Measurements from ENCODE around the gene SRMS.

Gene SRMS

GRCh38 chr20:63536997-63537524 lies 10.5 kb downstream of the SRMS start, which contains the start of gene PTK6:
PTK6 (minus strand) TSS chr20:63537376; CDS start chr20:63537314, 62 bp downstream.
- DNase-seq: no peak

- no peak for DNase-seq
These were observed 11.1 kb downstream of the SRMS start for GRCh38 chr20:63536241-63536977.

- DNase-seq: no peak
These were observed 12.5 kb downstream of the SRMS start for GRCh38 chr20:63534831-63535651.

GRCh38 chr20:63534427-63534830 lies 13.1 kb downstream of the SRMS start:
- no peak for DNase-seq

- no peak for DNase-seq
These were observed 13.6 kb downstream of the SRMS start for GRCh38 chr20:63533871-63534393.

GRCh38 chr20:63533388-63533787 lies 14.2 kb downstream of the SRMS start:
- DNase-seq: no peak

- DNase-seq: no peak
These were observed 15.0 kb downstream of the SRMS start for GRCh38 chr20:63532449-63532971.

- no peak for DNase-seq
These were observed 15.7 kb downstream of the SRMS start for GRCh38 chr20:63531686-63532448.

GRCh38 chr20:63530788-63531160 lies 16.8 kb downstream of the SRMS start:
- no peak for DNase-seq

- no peak for DNase-seq
These were observed 17.4 kb downstream of the SRMS start for GRCh38 chr20:63529861-63530787.

GRCh38 chr20:63529180-63529860 lies 18.2 kb downstream of the SRMS start:
- no peak for DNase-seq

GRCh38 chr20:63527184-63527583 lies 20.4 kb downstream of the SRMS start:
- DNase-seq: no peak

GRCh38 chr20:63525971-63526370 lies 21.6 kb downstream of the SRMS start:
- DNase-seq: no peak

GRCh38 chr20:63525185-63525584 lies 22.4 kb downstream of the SRMS start:
- DNase-seq: no peak

GRCh38 chr20:63522981-63523611 lies 24.5 kb downstream of the SRMS start:
- DNase-seq: no peak

- DNase-seq: no peak
These were observed 25.3 kb downstream of the SRMS start for GRCh38 chr20:63522091-63522868.

GRCh38 chr20:63521602-63522001 lies 25.9 kb downstream of the SRMS start:
- no peak for DNase-seq

GRCh38 chr20:63520934-63521601 lies 26.5 kb downstream of the SRMS start:
- no peak for DNase-seq

GRCh38 chr20:63520504-63520933 lies 27.0 kb downstream of the SRMS start, which contains the start of gene PPDPF:
PPDPF (plus strand) TSS chr20:63520765; CDS start chr20:63521309, 544 bp downstream.
- no peak for DNase-seq
